ENCODE results near the gene PDE4B.

DNA sequence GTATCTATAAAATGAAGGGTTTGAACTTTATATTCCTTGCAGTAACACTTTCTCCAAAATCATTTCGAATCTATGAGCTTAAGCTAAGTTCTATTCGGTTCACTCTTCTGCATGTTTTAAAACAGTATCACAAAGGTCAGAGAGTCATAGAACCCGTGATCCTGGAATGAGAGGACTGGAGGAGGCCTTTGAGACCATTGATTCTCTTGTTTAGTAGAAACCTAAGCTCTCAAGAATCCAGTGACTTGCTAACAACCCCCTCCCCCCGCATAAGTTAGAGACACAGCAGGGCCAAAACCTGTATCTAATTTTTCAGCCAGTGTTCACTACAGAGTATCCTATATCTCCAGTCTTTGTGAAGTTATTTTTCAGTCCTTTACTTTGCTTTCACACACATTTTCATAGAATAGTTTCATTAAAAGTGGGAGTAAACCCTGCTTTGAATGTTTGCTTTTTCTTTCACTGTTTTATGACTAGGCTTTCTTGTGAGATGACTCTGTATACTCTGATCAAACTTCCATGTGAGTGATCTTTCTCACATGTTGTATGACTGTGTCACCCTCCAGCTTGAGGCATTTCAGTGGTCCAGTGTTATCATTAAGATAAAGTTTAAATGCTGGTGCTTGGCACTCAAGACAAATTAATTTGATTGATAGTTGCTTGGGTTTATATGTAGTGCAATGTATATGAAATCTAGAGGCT lies 465.9 kb downstream of the PDE4B start:
- TF ChIP-seq, protein P1, sequence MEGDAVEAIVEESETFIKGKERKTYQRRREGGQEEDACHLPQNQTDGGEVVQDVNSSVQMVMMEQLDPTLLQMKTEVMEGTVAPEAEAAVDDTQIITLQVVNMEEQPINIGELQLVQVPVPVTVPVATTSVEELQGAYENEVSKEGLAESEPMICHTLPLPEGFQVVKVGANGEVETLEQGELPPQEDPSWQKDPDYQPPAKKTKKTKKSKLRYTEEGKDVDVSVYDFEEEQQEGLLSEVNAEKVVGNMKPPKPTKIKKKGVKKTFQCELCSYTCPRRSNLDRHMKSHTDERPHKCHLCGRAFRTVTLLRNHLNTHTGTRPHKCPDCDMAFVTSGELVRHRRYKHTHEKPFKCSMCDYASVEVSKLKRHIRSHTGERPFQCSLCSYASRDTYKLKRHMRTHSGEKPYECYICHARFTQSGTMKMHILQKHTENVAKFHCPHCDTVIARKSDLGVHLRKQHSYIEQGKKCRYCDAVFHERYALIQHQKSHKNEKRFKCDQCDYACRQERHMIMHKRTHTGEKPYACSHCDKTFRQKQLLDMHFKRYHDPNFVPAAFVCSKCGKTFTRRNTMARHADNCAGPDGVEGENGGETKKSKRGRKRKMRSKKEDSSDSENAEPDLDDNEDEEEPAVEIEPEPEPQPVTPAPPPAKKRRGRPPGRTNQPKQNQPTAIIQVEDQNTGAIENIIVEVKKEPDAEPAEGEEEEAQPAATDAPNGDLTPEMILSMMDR (IDR thresholded peaks at IDR 0.05), result no peak
- TF ChIP-seq POLR2A (IDR thresholded peaks at IDR 0.05) (no peak), POLR2AphosphoS5 (IDR thresholded peaks at IDR 0.05; ENCODE audit: insufficient read depth in 1 of 2, low read depth in 1 of 2) (no peak)

All from vagina (tissue), 2 donors.